GM15510 (cell line): Measurements from ENCODE around the gene RAP1GAP2.
"Not testable (repeated sequence)": the region's sequence is repeated elsewhere in the genome, so short reads cannot be mapped to it uniquely, and the experiment has no call there.

Source experiments
- POLR2A ChIP-seq: IDR thresholded peaks from 3 replicates; pipeline ENCODE4 v1.6.1; 2011; ENCODE audit warnings: borderline replicate concordance; ENCODE audit not compliant: insufficient read length; ENCODE audit errors: extremely low read depth

Gene RAP1GAP2

DNA sequence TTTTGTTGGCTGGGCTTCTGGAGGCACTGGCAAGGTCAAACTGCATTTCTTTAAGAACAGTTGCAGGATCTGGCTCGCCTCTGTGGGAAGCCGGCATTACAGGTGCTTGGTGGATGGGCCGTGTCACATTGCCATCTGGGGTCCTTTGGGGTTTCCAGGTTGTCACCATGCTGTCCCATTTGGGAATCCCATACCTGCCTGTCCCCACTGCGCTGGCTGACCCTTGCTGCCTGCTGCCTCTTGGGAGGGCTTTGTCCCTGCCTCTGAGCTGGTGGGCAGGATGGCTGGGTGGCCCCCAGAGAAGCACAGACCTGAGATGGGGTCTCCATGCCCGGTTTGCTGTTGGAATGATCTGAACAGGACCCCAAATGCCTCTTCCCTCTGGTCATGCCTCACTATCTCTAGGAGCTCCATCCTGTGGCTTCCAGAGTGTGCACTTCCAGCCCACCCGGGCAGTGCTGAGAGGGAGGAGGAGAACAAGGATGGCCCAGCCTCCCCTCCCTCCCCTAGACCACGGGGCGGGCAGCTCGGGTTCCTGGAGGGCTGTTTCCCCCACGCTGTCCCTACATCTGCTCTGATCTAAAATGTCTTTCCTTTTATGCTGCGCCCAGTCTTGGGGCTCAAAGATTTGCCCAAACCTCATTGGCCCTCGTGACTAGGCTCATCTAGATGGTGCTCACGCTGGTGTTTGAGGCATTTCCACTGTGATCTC, 239.2 kb downstream of the RAP1GAP2 start:
- TF ChIP-seq POLR2A = no peak

DNA sequence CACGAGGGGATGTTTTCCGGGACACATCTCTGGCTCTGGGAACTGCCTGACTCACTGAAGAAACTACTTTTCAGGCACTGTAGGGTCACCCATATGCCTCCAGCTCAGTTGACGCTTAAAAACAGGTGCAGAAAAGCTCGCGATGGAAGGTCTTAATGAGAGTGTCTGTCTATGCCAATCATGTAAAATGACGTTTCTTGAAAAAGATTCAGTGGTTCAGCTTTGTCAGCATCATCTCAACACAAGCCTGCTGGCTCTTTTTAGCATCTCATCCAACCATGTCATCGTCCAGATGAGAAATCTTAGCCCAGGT, 239.7 kb downstream of the RAP1GAP2 start:
- no peak for TF ChIP-seq POLR2A

DNA sequence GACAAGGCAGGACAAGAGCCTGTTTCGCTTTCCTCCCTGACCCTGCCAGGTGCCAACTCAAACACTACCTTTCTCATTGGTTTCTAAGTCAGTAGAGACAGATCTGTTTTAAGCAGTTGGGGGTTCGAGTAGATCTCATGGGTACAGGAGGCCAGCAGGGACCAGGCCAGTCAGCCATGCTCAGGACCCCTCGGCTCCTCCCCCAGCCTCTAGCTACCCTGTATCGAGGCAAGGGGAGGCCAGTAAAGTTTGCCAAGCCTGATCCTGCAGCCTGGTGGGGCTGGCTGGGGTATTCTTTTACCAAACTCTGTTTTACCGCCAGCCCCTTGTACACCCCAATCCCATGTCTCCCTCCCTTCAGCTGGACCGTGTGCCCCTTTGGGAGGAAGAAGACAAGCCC, 240.6 kb downstream of the RAP1GAP2 start:
- TF ChIP-seq POLR2A = no peak

DNA sequence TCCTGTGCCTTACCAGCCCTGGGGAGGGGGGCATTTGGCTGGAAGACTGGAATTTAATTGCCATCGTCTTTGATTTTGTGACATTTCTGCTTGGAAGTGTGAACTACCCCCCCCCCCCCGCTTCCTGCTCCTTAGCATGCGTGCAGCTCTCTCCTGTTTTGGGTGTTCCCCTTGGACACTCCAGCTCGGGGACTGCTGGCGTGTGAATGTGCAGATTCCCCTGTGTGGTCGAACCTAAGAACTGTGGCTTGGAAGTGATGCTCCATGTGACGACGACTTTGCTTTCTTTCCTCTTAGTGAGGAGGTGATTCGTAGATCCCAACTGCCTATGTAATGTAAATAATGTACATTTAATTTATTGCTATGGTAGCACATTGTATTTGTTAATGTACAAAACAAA, 241.0 kb downstream of the RAP1GAP2 start:
- TF ChIP-seq POLR2A = no peak

DNA sequence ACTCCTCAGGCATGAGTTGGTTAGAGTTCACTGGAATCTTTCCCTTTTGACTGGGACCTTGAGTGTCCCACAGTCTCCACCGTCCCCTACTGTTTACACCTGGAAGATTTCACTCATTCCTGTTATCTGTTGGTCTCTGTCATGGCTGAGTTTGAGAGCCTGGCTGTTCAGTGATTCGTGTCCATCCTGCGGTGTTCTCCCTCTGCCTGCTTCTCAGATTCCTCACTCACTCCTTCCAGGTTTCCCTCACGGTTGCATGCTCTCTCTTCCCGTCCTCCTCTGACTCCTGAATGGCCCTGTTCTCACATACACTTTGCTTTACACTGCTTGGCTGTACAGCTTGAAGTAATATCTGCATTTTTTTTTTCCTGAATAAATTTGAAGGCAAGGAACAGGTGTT, 242.7 kb downstream of the RAP1GAP2 start:
- no peak for TF ChIP-seq POLR2A

DNA sequence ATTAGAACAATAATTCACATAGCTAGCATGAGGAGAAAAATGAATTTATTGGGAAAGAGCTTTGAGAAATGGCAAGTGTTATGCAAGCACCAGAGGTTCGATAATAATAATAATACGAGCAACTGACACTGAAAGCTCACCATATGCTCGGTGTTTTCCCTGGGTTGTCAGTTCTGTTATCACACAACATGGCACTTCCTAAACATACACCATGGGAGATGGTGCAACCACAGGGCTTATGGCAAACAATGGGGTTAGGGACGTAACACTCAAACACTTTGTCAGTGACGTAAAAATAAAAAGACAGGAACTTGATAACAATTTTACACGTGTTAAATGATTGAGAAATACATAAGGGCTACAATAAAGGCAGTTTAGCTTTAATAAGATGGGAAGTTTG, 243.5 kb downstream of the RAP1GAP2 start:
- no peak for TF ChIP-seq POLR2A

DNA sequence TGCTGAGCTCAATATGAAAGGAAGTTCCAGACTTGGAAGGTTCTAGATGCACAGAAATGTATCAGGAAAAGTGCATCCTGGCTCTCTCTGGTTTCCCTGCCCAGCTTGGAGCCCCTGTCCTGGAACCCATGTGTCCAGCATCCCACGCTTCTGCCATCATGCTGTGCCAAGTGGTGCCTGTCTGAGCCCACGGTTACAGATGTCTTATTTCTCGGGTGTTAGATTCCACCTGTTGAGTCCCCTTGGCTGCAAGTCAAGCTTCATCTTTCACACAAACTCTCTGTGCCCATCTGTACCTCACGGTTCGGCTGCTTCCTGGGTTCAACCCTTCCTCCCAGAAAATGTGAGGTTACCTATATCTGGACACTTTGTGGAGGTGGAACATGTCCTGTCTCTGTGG, 244.6 kb downstream of the RAP1GAP2 start:
- no peak for TF ChIP-seq POLR2A

DNA sequence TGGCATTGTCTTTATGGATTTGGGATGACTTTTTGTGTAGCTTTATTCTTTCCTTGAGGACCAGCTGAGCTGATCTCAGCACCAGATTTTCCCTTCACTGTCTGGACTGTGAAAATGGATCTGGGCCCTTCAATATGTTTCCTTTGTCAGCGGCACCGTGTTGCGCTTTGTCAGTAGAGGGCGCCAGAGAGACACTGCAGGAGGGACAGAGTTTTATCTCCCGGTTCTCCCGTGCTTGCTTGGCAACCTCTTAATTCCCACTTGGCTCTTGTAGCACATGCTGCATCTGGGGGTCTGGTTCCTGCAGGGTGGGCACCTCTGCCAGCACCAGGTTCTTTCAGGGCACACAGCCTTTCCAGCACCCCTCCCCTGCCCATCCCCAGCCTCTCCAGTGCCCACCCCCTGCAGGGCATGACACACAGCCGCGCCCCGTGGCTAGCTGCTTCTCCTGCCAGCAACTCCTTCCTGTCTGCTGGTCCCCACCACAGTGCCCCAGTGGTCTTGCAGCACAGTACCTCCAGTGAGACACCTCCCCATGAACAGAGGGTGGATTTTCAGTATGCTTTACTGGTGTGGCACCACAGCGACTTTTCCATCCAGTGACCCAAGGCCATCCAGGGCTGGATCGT, 247.6 kb downstream of the RAP1GAP2 start:
- no peak for TF ChIP-seq POLR2A

DNA sequence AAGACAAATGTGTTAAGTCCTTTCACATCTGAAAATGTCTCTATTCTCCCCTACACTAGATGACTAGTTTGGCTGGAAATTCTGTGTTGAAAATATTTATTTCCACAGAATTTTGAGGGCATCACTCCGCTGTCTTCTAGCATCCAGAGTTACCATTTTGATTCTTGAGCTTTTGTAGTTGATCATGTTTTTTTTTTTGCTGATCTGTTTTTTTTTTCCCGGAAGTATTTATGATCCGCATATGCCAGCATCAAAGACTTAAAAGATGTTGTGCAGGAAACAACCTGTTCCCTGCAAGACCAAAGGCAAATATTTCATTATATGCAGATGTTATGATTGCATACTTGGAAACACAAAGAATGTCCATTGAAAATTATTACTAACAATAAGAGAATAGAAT, 250.5 kb downstream of the RAP1GAP2 start:
- TF ChIP-seq POLR2A = no peak

DNA sequence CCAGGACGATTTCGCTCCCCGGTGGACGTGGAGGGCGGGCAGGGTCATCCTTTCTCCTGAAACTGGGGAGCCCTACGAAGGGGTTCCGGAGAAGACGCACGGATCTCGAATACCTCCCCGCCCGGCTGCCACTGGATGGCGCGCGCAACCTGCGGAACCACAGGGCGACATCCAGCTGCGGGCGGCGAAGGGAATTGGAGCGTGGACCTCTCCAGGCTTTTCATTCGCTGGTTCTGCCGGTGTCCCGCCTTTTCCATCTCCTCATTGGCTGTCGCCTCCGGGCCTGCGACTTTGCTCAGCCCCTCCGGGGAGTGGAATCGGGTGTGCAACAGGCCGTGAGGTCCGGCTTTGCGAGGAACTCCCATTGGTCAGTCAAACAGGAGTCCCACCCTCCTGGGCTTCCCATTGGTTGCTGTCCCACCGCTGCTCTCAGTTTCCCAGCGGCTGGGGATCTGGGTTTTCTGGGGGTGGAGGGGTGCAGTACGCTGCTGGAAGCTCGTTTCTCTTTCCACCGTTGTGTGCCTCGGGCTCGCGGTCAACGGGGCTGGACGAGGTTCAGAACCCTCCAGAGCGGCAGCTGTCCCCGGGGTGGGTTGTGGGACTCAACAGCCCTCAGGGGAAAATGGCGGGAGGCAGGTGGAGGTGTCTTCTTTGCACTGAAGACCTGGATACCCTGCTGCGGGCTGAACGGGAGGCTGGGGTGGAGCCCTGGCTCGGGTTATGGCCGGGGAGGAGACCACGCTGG, 252.7 kb downstream of the RAP1GAP2 start:
- TF ChIP-seq POLR2A = peak; percentile 52

DNA sequence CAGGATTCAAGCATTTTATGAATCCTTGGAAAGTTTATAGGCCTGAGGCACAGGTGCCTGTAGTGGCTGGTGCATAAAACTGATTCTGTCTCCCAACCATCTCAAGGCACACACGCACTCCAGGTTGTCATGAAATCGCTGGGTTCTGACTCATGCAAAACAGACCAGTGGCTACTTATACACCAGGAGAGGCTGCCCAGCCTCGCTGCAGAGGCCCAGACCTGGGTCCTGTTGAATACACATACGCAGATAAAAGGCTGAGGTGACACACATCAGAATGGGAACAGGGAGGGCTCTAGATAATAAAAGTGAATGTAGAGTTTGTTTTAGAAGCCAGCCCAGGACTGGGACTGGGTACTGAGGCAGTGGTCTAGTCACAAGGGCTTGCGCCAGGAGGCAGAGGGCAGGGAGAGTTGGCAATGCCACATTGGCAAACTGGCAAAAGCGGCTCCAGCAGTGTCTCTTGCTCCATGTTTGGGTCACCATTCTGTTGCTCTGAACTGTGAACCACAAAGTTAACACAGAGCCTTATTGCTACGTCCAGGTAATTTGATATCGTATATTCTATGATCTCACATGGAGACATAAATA, 253.6 kb downstream of the RAP1GAP2 start:
- TF ChIP-seq POLR2A = no peak

DNA sequence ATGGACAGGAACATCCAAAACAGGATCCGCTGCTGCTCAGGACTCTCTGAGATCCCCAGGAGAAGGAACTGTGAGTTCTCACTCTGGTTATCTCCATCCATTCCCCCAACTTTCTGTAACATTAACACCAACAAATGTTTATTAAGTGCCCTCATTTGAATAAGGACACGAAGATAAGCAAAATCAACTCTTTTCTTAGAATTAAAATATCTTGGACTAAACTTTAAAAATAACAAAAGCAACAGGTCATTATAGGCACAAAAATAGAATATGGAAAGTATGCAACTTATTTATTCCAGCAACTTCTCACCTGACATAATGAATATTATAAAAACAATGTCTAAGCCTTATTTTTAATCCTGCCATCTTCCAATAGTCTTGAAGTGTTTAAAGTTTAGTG, 267.3 kb downstream of the RAP1GAP2 start, which contains the start of gene OR1D5:
OR1D5 (minus strand) TSS at position 101 of the 400 bp plus-strand sequence; CDS start at position 101, 0 bp downstream.
- TF ChIP-seq POLR2A = not testable (repeated sequence)
